HG03460 (cell line): ENCODE results near the gene TMEM273.
A peak's percentile ranks its signal among the peaks of the same experiment; 100 is the strongest.

Source experiments
- ATAC-seq: cut with Tn5 transposase; IDR thresholded peaks from one replicate; pipeline ENCODE4 v1.9.1; 2021; ENCODE audit not compliant: unreplicated experiment

TMEM273 gene, protein sequence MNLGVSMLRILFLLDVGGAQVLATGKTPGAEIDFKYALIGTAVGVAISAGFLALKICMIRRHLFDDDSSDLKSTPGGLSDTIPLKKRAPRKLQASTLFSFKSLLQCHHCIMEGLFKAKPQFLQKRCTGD

GRCh38 chr10:49187950-49188761, at the start of gene TMEM273:
Gene TMEM273, minus strand, starts transcription at chr10:49188391. Its CDS starts 55 bp downstream, at chr10:49188336.
- ATAC-seq = peak; percentile 73

DNA sequence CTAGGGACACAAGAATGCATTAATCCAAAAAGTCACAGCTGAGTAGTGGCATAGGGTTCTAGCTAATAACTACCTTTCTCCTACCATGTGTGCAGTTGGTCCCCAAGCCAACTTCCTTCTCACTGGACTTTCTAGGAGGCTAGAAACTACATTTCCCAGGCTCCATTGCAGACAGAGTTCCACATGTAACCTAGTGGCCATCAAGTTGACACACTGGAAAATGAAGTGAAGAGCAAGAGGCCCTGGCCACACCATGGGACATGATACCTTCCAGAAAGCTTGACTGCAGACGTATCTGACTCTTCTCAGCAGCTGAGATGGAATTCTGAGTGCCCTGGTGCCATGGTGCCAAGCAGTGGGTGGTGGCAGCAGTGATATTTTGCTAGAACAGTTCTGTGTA, 49.8 kb upstream of the TMEM273 start:
- no peak for ATAC-seq

- no peak for ATAC-seq
Observed at GRCh38 chr10:49235392-49235791, 47.2 kb upstream of the TMEM273 start.

GRCh38 chr10:49231086-49231820, 43.1 kb upstream of the TMEM273 start:
- ATAC-seq = no peak

DNA sequence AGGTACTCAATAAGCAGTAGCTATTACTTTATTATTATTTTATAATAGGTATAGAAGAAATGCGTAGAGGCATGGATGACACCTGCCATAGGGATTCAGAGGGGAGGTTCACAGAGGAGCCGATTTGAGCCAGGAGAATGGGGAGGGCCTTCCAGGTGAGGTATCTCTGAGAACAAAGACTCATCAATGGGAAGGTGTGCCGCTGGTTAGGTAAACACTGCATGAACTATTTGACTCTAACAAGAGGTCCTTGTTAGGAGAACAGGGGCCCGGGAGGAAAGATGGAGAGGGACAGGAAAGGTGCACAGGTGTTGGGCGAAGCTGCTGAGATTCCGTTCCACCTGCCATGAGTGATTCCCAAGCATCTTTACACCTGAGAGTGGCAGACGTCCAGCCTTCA, 41.8 kb upstream of the TMEM273 start:
- ATAC-seq = no peak

GRCh38 chr10:49228677-49229076, 40.5 kb upstream of the TMEM273 start:
- no peak for ATAC-seq

DNA sequence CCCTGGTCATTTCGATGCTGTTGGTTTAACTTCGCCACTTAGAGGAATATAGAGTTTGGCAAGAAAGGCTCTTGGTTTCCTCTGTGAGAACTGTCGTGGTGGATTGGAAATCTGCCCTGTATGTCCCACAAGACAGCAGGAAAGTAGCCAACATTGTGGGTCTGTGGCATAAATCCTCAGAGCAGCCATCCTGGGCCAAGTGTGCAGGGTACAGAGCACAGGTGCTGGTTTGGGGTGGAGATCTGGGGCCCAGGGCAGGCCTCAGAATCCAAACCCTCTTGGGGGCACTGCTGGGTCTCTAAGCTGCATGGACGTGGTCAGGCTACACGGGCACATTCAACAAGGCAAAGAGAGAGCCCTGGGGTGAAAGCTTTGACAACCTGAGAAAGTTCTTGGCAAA, 39.2 kb upstream of the TMEM273 start:
- ATAC-seq = no peak

DNA sequence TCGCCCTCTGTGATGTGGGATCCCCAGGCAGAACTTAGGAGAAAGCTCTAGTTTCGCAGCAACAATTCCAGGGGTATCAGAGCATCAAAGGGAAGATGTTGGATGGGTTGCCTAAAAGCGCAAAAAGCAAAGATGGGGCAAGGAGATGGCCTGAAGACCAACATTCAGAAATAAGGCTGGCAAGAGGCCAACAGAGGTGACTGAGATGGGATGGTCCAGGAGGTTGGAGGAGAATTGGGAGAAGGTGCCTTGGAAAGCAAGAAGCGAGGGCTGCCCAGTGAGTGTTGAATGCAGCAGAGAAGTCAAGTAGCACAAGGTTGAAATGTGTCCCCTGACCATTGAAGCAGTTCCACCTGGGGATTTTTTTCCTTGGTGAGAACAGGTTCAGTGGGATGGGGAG, 38.4 kb upstream of the TMEM273 start:
- ATAC-seq = no peak

DNA sequence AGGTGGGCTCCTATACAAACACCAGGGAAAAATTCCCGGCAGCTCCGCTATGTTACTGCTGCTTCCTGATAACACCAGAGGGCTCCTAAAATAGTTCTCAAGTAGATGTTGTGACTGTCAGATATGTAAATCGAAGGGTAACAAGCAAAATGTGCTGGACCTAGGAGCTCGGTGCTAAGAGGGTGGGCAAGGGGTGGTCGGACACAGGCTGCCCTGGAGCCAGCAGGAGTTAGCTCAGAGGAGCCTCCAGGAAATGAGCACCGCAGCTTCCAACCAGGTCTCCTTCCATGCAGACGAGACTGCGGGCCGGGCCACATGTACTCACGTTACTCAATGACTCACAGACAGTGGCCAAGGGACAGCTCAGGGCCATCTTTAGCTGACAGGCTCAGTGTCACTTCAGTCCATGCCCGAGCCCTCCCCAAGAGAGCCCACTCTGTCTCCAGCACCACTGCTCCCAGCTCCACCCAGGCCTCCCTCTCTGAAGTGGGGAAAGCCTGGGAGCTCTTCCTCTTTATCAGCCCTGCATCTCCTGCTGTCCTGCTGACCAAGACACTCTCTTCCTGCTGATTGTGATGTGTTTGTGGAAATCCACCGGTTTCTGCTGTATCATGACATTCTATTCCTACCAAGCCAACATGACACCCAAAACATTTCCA, 37.2 kb upstream of the TMEM273 start:
- ATAC-seq = no peak

- ATAC-seq = no peak
Observed at GRCh38 chr10:49223205-49223604, 35.0 kb upstream of the TMEM273 start.

GRCh38 chr10:49222170-49222569, 34.0 kb upstream of the TMEM273 start:
- ATAC-seq = no peak

DNA sequence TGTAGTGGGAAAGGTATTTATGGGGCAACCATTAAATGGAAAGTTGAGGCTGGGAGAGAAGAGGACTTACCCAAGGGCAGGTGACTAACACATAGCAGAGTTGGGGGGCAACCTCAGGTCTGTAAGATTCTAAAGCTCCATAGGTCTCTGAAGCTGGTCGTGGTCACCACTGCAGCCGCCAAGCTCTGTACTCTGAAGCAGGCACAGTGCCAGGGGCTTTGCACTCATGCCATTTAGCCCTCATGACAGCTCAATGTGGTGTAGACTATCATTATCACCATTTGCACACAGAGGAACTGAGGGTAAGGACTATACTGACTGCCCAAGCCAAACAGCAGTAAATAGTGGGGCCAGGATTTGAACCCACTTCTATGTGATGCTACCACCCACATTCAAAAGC, 32.5 kb upstream of the TMEM273 start:
- no peak for ATAC-seq

- no peak for ATAC-seq
Observed at GRCh38 chr10:49220031-49220430, 31.8 kb upstream of the TMEM273 start.

- no peak for ATAC-seq
Observed at GRCh38 chr10:49219248-49219647, 31.1 kb upstream of the TMEM273 start.

DNA sequence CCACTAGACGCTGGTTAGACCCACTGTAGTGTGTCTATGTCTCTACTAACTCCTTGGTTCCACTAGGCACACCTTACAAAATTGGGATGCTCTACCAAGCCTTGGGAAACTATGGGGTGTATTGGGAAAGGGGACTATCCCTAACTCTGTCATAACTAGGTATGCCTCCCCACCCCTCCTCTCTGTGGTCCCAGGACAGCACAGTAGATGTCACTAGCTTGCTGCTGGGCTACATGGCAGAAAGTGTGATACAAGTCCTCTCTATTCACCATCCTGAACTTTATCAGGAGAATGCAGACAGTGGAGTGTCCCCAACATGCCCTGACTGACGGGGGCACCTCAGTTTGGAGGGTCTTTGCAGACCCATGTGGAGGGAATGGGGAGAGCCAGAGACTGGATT, 30.3 kb upstream of the TMEM273 start:
- no peak for ATAC-seq

DNA sequence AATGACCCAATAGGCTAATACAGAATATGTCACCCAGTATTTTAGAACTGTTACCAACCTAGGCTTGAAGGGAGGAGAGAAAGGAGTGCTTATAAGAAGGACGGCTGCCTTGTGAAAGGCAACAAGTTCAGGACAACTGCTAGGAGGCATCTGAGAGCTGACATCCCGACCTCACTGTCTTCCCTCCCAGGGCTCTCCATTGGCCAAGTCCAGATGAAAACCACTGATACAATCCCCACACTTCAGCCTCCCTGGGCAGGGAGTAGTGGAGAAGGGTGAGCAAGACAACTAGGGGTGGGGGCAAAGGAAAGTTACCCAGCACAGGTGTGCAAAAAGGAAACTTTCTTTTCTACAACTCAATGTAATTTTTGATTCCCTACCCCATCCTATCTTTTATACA, 29.5 kb upstream of the TMEM273 start:
- ATAC-seq = no peak

DNA sequence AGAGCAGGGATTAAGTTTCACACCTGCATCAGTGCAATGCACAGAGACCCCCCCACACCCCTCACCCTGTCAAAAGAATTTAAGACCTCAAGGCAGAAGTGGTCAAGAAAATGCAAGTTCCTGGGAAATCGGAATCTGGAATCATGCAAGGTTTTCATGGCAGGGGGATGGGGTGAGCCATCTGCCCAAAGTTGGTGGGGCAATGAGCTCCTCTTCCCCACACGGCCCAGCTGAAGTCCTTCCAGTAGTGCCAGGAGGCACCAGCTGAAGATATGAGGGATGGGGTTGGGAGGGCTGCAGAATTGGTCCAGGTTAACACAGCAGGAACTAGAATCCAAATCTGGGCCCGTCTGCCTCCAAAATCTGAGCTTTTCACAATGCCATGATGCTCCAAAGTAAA, 25.0 kb upstream of the TMEM273 start:
- no peak for ATAC-seq

DNA sequence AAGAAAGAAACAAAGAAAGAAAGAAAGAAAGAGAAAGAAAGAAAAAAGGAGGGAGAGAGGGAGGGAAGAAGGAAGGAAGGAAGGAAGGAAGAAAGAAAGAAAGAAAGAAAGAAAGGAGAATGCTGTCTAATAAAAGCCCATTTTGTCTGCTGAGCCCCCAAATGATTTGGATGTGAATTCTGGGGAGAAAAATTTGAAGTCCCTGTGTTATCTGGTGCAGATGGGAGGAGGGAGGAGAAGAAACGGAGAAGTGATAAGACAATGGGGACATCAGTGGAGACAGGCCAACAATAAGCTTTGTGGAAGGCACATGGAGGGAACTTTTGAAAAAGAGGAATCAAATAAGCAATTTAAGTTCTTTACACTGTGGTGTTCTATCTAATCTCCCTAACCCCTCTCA, 24.6 kb upstream of the TMEM273 start:
- no peak for ATAC-seq

DNA sequence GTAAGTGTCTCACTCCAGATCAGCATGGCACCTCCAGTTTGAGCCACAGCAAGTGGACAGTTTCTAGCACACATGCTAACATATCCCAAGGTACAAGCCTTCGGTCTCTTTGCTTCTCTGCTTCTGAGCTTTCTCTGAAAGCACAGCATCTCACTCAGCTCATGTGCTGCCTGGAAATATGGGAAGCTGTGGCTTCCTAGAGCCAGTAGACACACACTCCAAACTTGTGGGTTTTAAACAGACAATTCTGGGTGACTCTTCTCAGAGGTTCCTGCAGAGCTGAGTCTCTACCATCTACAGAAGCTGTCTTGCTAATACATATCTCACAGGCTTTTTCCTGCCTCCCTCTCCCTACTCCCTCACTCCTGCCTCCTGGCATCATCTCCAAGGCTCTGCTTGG, 23.9 kb upstream of the TMEM273 start:
- no peak for ATAC-seq

DNA sequence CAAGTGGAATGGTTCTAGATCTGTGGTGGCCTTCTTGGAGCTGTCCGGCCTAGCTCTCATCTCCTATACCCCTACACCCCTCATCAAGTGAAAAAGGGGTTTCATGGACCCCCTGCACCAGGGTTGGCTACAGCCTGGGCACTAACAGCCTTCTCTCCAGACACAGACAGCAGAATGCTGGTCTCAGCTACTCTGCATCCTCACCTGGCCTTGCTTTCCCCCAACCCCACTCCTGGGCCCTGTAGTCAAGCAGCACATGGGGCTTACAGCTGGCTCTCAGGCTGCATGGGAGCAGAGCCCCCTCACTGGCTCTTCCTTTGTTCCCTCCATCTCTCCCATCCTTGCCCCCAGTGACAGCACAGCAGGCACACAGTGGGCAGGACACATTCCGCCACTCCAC, 20.8 kb upstream of the TMEM273 start:
- ATAC-seq = no peak

GRCh38 chr10:49207936-49208487, 19.8 kb upstream of the TMEM273 start:
- no peak for ATAC-seq
